PC-9 (cell line): ENCODE data around the gene PAX8. TPM values are rescaled to one million over a fixed set of nuclear protein-coding genes. Genes with fewer than 3 reads are reported as not detected.

Experiments
- BruUV-seq: library from RNA; stranded (reverse); fragments of 400-500 nt; replicated peaks from 2 replicates; lab custom pipeline; 2021; lab: Mats Ljungman, UMichigan
- CTCF ChIA-PET: fragments of 300-600 bp; sonication (Branson Sonifier 250); formaldehyde crosslinking; loops from one replicate; lab custom pipeline; 2022; ENCODE audit warnings: antibody characterized with exemption; lab: Charles Lee
- POLR2A ChIA-PET: fragments of 300-600 bp; sonication (Branson Sonifier 250); formaldehyde crosslinking; loops from one replicate; lab custom pipeline; 2022; ENCODE audit warnings: antibody characterized with exemption; ENCODE audit not compliant: unreplicated experiment; lab: Charles Lee
- DNase-seq, 2 experiments: peaks; one replicate each; pipeline versions ENCODE4 v3.0.0 to v3.0.0-alpha.2; 2015 to 2022; ENCODE audit warnings: mixed read lengths in 1 of 2
- H2AFZ ChIP-seq: fragments of 200-600 bp; sonication (generic); 2 replicates; pipeline ENCODE4 v1.8.1; 2017; ENCODE audit warnings: antibody characterized with exemption
- H3F3A ChIP-seq: fragments of 200-600 bp; sonication (generic); 2 replicates; pipeline ENCODE4 v1.8.1; 2017; ENCODE audit warnings: antibody characterized with exemption, mild to moderate bottlenecking, low read depth; ENCODE audit not compliant: insufficient read depth
- H3K27ac ChIP-seq: fragments of 200-600 bp; sonication (generic); 2 replicates; pipeline ENCODE4 v1.6.1; 2016; ENCODE audit warnings: mixed run types
- H3K27me3 ChIP-seq: fragments of 200-600 bp; sonication (generic); 2 replicates; pipeline ENCODE4 v1.6.1; 2016; ENCODE audit warnings: low read depth, mixed run types; ENCODE audit not compliant: insufficient read depth
- H3K36me3 ChIP-seq: fragments of 200-600 bp; sonication (generic); 2 replicates; pipeline ENCODE4 v1.6.1; 2016; ENCODE audit warnings: low read depth, mixed run types
- H3K4me1 ChIP-seq: fragments of 200-600 bp; sonication (generic); replicated peaks from 2 replicates; pipeline ENCODE4 v1.6.1; 2016; ENCODE audit warnings: mixed run types; ENCODE audit not compliant: insufficient read depth
- H3K4me2 ChIP-seq: fragments of 200-600 bp; sonication (generic); 2 replicates; pipeline ENCODE4 v1.6.1; 2017; ENCODE audit warnings: mixed run types
- H3K4me3 ChIP-seq: fragments of 200-600 bp; sonication (generic); 2 replicates; pipeline ENCODE4 v1.6.1; 2016; ENCODE audit warnings: mixed run types
- H3K79me2 ChIP-seq: fragments of 200-600 bp; sonication (generic); 2 replicates; pipeline ENCODE4 v1.6.1; 2017; ENCODE audit warnings: low read depth, mixed run types
- H3K9me2 ChIP-seq: fragments of 200-600 bp; sonication (generic); 2 replicates; pipeline ENCODE4 v1.8.1; 2017; ENCODE audit warnings: mild to moderate bottlenecking; ENCODE audit not compliant: insufficient read depth
- H3K9me3 ChIP-seq: fragments of 200-600 bp; sonication (generic); 2 replicates; pipeline ENCODE4 v1.8.1; 2016; ENCODE audit warnings: low read depth; ENCODE audit not compliant: insufficient read depth
- H4K20me1 ChIP-seq: fragments of 200-600 bp; sonication (generic); 2 replicates; pipeline ENCODE4 v1.8.1; 2017; ENCODE audit not compliant: insufficient read depth
- CTCF ChIP-seq: fragments of 200-600 bp; sonication (generic); conservative IDR thresholded peaks from 2 replicates; pipeline ENCODE4 v1.6.1; 2017; ENCODE audit warnings: mixed run types, antibody characterized with exemption, mild to moderate bottlenecking, moderate library complexity
- EZH2 ChIP-seq: fragments of 200-600 bp; sonication (generic); IDR thresholded peaks from 2 replicates; pipeline ENCODE4 v1.8.0; 2017; ENCODE audit warnings: antibody characterized with exemption, low read depth
- intact Hi-C: fragments of 100-400 bp; cut with micrococcal nuclease; formaldehyde crosslinking; loops from one replicate; pipeline ENCODE4 v1.10.0; 2022; ENCODE audit not compliant: unreplicated experiment
- total RNA-seq: library from RNA; stranded (reverse); gene quantifications from 2 replicates; pipeline ENCODE4 v1.2.3, GENCODE V29; 2021

PAX8 gene
- total RNA-seq, 1 experiment from 2014 or later = 5.8 TPM

DNA sequence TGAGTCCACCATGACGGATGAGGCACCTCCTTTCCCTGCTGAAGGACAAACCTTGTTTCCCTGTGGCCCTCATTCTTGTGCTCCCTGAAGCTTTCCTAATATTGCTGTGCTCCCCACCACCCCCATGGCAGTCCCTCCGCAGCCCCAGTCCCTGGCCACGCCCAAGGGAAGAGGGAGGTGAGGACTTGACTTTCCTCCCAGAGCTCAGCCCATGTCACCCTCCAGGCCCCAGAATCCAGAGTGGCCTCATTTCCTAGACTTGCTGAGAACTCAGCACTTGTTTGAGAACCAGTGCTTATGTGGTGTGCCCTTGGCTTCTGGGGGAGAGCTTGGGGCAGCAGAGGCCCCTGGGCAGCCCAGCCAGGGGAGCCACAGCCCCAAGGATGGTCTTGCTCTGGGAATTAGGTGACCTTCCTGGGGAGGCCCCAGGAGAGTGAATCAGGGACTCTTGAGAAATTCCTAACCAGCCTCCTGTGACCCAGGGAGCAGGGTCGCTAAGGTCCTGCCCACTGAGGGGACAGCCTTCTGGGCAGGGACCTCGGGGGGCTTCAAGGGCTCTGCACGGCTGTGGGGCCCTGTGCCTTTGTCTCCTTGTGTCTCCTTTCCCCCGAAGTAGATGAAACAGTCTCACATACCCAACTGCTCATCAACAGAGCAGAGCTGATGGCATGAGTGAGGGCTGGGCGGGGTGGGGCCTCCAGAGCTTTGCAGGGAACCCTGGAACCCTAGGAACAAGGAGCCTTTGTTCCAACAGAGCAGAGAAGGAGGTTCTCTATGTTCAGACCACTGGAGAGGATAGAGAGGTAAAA is 77.0 kb downstream of the PAX8 start:
- TF ChIP-seq CTCF (no peak), EZH2 (no peak)
- no peaks in the 10 kb centered on the region for H3K27me3 ChIP-seq
- no peaks in the 10 kb centered on the region for H3K9me3 ChIP-seq
- H3K4me1 ChIP-seq = peaks cover 6% of the 10 kb centered on the region; the same call in 1 of the 2 replicates
- no peak overlapping the region for H3K4me2 ChIP-seq
- no TSS peak for BruUV-seq
- intact Hi-C loops = loop anchor here (5.0 kb wide), 1 partner anchor 191 kb away; no protein-coding TSS in a partner anchor
- no peaks in the 10 kb centered on the region for H4K20me1 ChIP-seq
- ChIA-PET CTCF (interaction anchor here (0.6 to 4.0 kb wide), 5 partner anchors 29 to 122 kb away, joined by 3 to 66 read pairs (median 4); no protein-coding TSS in a partner anchor), POLR2A (no interaction called here)
- H3F3A ChIP-seq = peaks cover 8% of the 10 kb centered on the region
- H3K36me3 ChIP-seq = no peaks in the 10 kb centered on the region
- no peaks in the 10 kb centered on the region for H3K9me2 ChIP-seq
- H3K27ac ChIP-seq = no peak overlapping the region
- peaks cover 11% of the 10 kb centered on the region; the same call in 1 of the 2 replicates for H3K79me2 ChIP-seq
- H3K4me3 ChIP-seq = no peak overlapping the region
- no peak overlapping the region for H2AFZ ChIP-seq
- no peak for DNase-seq

- no peaks in the 10 kb centered on the region for H3K27me3 ChIP-seq
- H3K4me2 ChIP-seq = peak overlapping the region; percentile 89
- TF ChIP-seq EZH2 (no peak), CTCF (no peak)
- H3K36me3 ChIP-seq = no peaks in the 10 kb centered on the region
- H3K9me2 ChIP-seq = no peaks in the 10 kb centered on the region
- no peaks in the 10 kb centered on the region for H4K20me1 ChIP-seq
- H3F3A ChIP-seq = peaks cover 8% of the 10 kb centered on the region
- no peak overlapping the region for H3K27ac ChIP-seq
- no TSS peak for BruUV-seq
- no peak overlapping the region for H3K4me3 ChIP-seq
- no peak for DNase-seq
- no peaks in the 10 kb centered on the region for H3K9me3 ChIP-seq
- intact Hi-C loops = loop anchor here (5.0 kb wide), 1 partner anchor 191 kb away; no protein-coding TSS in a partner anchor
- H2AFZ ChIP-seq = no peak overlapping the region
- ChIA-PET POLR2A (no interaction called here), CTCF (interaction anchor here (0.5 to 4.0 kb wide), 5 partner anchors 63 to 180 kb away, joined by 3 to 66 read pairs (median 4); no protein-coding TSS in a partner anchor)
- H3K79me2 ChIP-seq = peaks cover 11% of the 10 kb centered on the region; the same call in 1 of the 2 replicates
- peaks cover 6% of the 10 kb centered on the region; the same call in 1 of the 2 replicates for H3K4me1 ChIP-seq
These were observed 77.8 kb downstream of the PAX8 start for GRCh38 chr2:113200736-113201490.

GRCh38 chr2:113200236-113200635 is 78.5 kb downstream of the PAX8 start:
- DNase-seq = no peak
- H4K20me1 ChIP-seq = no peaks in the 10 kb centered on the region

More at GRCh38 chr2:113200236-113200635, 78.5 kb downstream of the PAX8 start:
- ChIA-PET POLR2A (no interaction called here), CTCF (interaction anchor here (1.2 to 4.0 kb wide), 2 partner anchors 62 to 120 kb away, joined by 4 to 66 read pairs; no protein-coding TSS in a partner anchor)
- peak overlapping the region; percentile 89 for H3K4me2 ChIP-seq
- TF ChIP-seq CTCF (no peak), EZH2 (no peak)
- no TSS peak for BruUV-seq
- no peak overlapping the region for H3K4me3 ChIP-seq
- H2AFZ ChIP-seq = no peak overlapping the region
- no peaks in the 10 kb centered on the region for H3K9me2 ChIP-seq
- no peaks in the 10 kb centered on the region for H3K27me3 ChIP-seq
- peaks cover 11% of the 10 kb centered on the region; the same call in 1 of the 2 replicates for H3K79me2 ChIP-seq
- intact Hi-C loops = loop anchor here (5.0 kb wide), 1 partner anchor 192 kb away; no protein-coding TSS in a partner anchor
- H3F3A ChIP-seq = peaks cover 8% of the 10 kb centered on the region
- H3K9me3 ChIP-seq = no peaks in the 10 kb centered on the region
- H3K27ac ChIP-seq = no peak overlapping the region
- no peaks in the 10 kb centered on the region for H3K36me3 ChIP-seq
- peaks cover 6% of the 10 kb centered on the region; the same call in 1 of the 2 replicates for H3K4me1 ChIP-seq
